ENCODE results near the gene COX19. TPM values are rescaled to one million over a fixed set of nuclear protein-coding genes. Genes with fewer than 3 reads are reported as not detected.

Gene COX19
- polyA plus RNA-seq, 1 donor from 2014 or later, result 16.0 TPM

DNA sequence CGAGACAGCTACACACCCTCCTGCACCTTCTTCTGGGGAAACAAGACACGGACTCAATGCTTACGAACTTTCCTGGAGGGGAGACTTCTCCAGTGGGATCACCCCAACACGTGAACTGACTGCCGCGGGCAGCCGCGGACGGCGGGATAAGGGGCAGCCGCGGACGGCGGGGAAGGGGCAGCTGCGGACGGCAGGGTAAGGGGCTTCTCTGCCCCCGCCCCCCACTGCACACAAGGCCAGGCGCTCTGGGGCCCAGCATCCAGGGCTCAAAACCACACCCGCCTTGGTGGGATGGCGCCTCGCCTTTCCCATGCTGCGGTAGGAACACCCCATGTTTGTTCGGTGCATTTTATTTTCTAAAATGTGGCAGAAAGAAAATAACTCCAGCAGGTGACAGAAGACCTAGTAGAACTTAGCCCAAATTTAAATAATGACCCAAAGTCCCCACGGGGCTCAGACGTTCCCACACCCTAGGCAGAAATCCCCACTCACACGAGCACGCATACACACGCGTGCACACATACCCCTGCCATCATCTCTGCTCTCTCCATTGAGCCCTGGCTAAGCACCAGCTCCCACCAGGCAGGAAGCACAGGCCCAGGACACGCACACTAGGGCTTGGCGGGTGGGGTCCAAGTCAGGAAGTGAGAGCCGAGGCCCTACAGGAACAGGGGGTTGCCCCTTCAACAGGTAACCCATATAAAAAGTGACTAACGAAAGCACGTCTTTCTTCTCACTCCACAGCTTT is 42.4 kb upstream of the COX19 start:
- Histone ChIP-seq H2AFZ (ENCODE audit: low read depth, low read length) (no peak overlapping the region), H3K9me2 (ENCODE audit: insufficient read depth, low read length) (no peaks in the 10 kb centered on the region), H3K27me3 (ENCODE audit: insufficient read depth, low read depth, low read length) (no peaks in the 10 kb centered on the region), H4K20me1 (ENCODE audit: insufficient read depth) (peaks cover 14% of the 10 kb centered on the region), H3K4me2 (ENCODE audit: low read length) (no peak overlapping the region), H3K9ac (ENCODE audit: low read length) (no peak overlapping the region), H3F3A (ENCODE audit: insufficient read depth, low read length, poor library complexity, severe bottlenecking) (no peaks in the 10 kb centered on the region), H3K4me3 (ENCODE audit: low read length) (no peak overlapping the region), H3K79me2 (replicated peaks; ENCODE audit: insufficient read depth, low read length) (no peaks in the 10 kb centered on the region), H3K9me3 (ENCODE audit: low read length) (peaks cover 14% of the 10 kb centered on the region), H3K36me3 (ENCODE audit: insufficient read depth, low read length) (peaks cover 11% of the 10 kb centered on the region), H3K27ac (ENCODE audit: low read length) (no peak overlapping the region)
- TF ChIP-seq TAF1 (IDR thresholded peaks at IDR 0.05; ENCODE audit: low read depth), result no peak
- TF ChIP-seq MXI1 (conservative IDR thresholded peaks at IDR 0.05; ENCODE audit: poor library complexity, severe bottlenecking), result no peak
- no peak for TF ChIP-seq POLR2AphosphoS5 (IDR thresholded peaks at IDR 0.05)
- TF ChIP-seq EP300 (conservative IDR thresholded peaks at IDR 0.05; ENCODE audit: poor library complexity, severe bottlenecking), result no peak
- no peak for TF ChIP-seq EZH2 (IDR thresholded peaks at IDR 0.05; ENCODE audit: borderline replicate concordance, insufficient read depth, low read length, poor library complexity, severe bottlenecking)
- TF ChIP-seq SMC3 (conservative IDR thresholded peaks at IDR 0.05; ENCODE audit: poor library complexity), result no peak
- no peak for TF ChIP-seq RAD21 (conservative IDR thresholded peaks at IDR 0.05)
- TF ChIP-seq, protein P1, sequence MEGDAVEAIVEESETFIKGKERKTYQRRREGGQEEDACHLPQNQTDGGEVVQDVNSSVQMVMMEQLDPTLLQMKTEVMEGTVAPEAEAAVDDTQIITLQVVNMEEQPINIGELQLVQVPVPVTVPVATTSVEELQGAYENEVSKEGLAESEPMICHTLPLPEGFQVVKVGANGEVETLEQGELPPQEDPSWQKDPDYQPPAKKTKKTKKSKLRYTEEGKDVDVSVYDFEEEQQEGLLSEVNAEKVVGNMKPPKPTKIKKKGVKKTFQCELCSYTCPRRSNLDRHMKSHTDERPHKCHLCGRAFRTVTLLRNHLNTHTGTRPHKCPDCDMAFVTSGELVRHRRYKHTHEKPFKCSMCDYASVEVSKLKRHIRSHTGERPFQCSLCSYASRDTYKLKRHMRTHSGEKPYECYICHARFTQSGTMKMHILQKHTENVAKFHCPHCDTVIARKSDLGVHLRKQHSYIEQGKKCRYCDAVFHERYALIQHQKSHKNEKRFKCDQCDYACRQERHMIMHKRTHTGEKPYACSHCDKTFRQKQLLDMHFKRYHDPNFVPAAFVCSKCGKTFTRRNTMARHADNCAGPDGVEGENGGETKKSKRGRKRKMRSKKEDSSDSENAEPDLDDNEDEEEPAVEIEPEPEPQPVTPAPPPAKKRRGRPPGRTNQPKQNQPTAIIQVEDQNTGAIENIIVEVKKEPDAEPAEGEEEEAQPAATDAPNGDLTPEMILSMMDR (IDR thresholded peaks at IDR 0.05; ENCODE audit: poor library complexity, severe bottlenecking), result no peak
- TF ChIP-seq, protein P2, sequence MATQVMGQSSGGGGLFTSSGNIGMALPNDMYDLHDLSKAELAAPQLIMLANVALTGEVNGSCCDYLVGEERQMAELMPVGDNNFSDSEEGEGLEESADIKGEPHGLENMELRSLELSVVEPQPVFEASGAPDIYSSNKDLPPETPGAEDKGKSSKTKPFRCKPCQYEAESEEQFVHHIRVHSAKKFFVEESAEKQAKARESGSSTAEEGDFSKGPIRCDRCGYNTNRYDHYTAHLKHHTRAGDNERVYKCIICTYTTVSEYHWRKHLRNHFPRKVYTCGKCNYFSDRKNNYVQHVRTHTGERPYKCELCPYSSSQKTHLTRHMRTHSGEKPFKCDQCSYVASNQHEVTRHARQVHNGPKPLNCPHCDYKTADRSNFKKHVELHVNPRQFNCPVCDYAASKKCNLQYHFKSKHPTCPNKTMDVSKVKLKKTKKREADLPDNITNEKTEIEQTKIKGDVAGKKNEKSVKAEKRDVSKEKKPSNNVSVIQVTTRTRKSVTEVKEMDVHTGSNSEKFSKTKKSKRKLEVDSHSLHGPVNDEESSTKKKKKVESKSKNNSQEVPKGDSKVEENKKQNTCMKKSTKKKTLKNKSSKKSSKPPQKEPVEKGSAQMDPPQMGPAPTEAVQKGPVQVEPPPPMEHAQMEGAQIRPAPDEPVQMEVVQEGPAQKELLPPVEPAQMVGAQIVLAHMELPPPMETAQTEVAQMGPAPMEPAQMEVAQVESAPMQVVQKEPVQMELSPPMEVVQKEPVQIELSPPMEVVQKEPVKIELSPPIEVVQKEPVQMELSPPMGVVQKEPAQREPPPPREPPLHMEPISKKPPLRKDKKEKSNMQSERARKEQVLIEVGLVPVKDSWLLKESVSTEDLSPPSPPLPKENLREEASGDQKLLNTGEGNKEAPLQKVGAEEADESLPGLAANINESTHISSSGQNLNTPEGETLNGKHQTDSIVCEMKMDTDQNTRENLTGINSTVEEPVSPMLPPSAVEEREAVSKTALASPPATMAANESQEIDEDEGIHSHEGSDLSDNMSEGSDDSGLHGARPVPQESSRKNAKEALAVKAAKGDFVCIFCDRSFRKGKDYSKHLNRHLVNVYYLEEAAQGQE (IDR thresholded peaks at IDR 0.05; ENCODE audit: borderline replicate concordance), result no peak

DNA sequence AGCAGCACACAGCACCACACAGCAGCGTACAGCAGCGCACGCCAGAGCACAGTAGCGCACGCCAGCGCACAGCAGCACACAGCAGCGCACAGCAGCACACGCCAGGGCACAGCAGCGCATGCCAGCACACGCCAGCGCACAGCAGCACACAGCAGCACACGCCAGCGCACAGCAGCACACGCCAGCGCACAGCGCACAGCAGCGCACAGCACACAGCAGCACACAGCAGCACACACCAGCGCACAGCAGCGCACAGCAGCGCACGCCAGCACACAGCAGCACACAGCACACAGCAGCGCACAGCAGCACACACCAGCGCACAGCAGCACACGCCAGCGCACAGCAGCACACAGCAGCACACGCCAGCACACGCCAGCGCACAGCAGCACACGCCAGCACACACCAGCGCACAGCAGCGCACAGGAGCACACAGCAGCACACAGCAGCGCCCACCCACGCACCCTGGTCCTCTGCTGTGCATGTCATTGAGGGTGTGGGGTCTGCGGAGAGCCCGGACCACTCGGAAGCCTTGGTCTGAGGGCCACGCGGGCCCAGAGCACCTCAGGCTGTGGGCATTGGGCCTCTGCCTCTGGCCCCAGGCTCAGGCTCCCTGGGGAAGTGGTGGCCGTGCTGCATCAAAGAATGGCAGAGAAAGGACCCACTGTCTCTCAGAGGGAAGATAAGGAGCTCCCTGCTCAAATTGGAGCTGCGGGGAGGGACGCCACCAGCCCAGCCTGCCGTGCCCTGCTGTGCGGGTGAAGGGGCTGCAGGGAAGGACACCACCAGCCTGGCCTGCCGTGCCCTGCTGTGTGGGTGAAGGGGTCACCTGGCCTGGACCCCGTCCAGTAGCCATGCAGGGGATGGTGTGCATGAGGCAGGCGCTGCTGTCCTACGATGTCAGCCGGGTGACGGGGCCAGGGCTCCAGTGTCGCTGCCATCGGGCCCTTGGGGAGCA is 41.5 kb upstream of the COX19 start:
- Histone ChIP-seq H3K9me2 (ENCODE audit: insufficient read depth, low read length) (no peaks in the 10 kb centered on the region), H3K36me3 (ENCODE audit: insufficient read depth, low read length) (peaks cover 11% of the 10 kb centered on the region), H3K4me2 (ENCODE audit: low read length) (no peak overlapping the region), H4K20me1 (ENCODE audit: insufficient read depth) (peaks cover 18% of the 10 kb centered on the region), H3F3A (ENCODE audit: insufficient read depth, low read length, poor library complexity, severe bottlenecking) (no peaks in the 10 kb centered on the region), H3K9me3 (ENCODE audit: low read length) (peaks cover 11% of the 10 kb centered on the region), H2AFZ (ENCODE audit: low read depth, low read length) (no peak overlapping the region), H3K9ac (ENCODE audit: low read length) (no peak overlapping the region), H3K79me2 (replicated peaks; ENCODE audit: insufficient read depth, low read length) (peaks cover 2% of the 10 kb centered on the region), H3K4me3 (ENCODE audit: low read length) (no peak overlapping the region), H3K27me3 (ENCODE audit: insufficient read depth, low read depth, low read length) (no peaks in the 10 kb centered on the region), H3K27ac (ENCODE audit: low read length) (no peak overlapping the region)
- TF ChIP-seq, protein P2 (IDR thresholded peaks at IDR 0.05; ENCODE audit: borderline replicate concordance), result no peak
- peak; percentile 0 for TF ChIP-seq POLR2AphosphoS5 (IDR thresholded peaks at IDR 0.05)
- no peak for TF ChIP-seq RAD21 (conservative IDR thresholded peaks at IDR 0.05)

All from neural cell (in vitro differentiated cells).